HCT116 (cell line): ENCODE measurements around the gene FIP1L1. TPM values are rescaled to one million over a fixed set of nuclear protein-coding genes. Genes with fewer than 3 reads are reported as not detected.

Source experiments
- ATAC-seq: fragments of 200-7000 bp; cut with Tn5 transposase; 2 replicates; pipeline ENCODE4 v1.9.1; 2020; ENCODE audit warnings: mild to moderate bottlenecking, moderate library complexity
- BruUV-seq: library from RNA; stranded (reverse); fragments of 400-500 nt; replicated peaks from 2 replicates; lab custom pipeline; 2021; lab: Mats Ljungman, UMichigan
- CTCF ChIA-PET: fragments of 300-600 bp; sonication (Branson Sonifier 250); formaldehyde crosslinking; loops from one replicate; lab custom pipeline; 2021; ENCODE audit warnings: antibody characterized with exemption; lab: Charles Lee
- POLR2A ChIA-PET: fragments of 300-600, 350-600 bp; sonication (Branson Sonifier 250); formaldehyde crosslinking; loops from one replicate; lab custom pipeline; 2021; ENCODE audit warnings: antibody characterized with exemption; lab: Charles Lee
- RAD21 ChIA-PET, 2 experiments: fragments of 300-600 bp; sonication (Branson Sonifier 250); formaldehyde crosslinking; loops; one replicate each; lab custom pipeline; 2023; ENCODE audit warnings: low total read pairs in 2 of 2; ENCODE audit not compliant: uncharacterized antibody in 2 of 2, unreplicated experiment in 2 of 2, low non-redundant PET in 1 of 2; lab: Charles Lee
- DNase-seq: peaks from one replicate; pipeline ENCODE4 v3.0.0-alpha.2; 2010; ENCODE audit warnings: low read depth, low spot score
- H2AFZ ChIP-seq: fragments of 200-600 bp; shearing (Covaris generic), sonication (generic); 2 replicates; pipeline ENCODE4 v1.6.1; 2017; ENCODE audit warnings: low read depth, mixed run types, mixed read lengths, antibody characterized with exemption, low read length; ENCODE audit not compliant: poor library complexity, severe bottlenecking
- H3K27ac ChIP-seq: 2 replicates; pipeline ENCODE4 v1.5.1; 2012; ENCODE audit warnings: low read depth, low read length
- H3K27me3 ChIP-seq: fragments of 200-600 bp; sonication (generic); 2 replicates; pipeline ENCODE4 v1.6.1; 2016; ENCODE audit warnings: mixed run types, low read length, mixed read lengths; ENCODE audit not compliant: insufficient read depth
- H3K36me3 ChIP-seq, 2 experiments: fragments of 200-500 bp in 1 of 2; fragments of 200-600 bp in 1 of 2; sonication (Bioruptor generic) in 1 of 2; sonication (generic) in 1 of 2; 2 replicates each; pipeline versions ENCODE4 v1.5.1 to v1.6.1; 2014 to 2016; ENCODE audit warnings: low read length in 2 of 2, inconsistent platforms in 1 of 2, mixed read lengths in 1 of 2, mixed run types in 1 of 2; ENCODE audit not compliant: insufficient read depth in 2 of 2, control insufficient read depth in 1 of 2
- H3K4me1 ChIP-seq, 2 experiments: fragments of 200-600 bp in 1 of 2; sonication (generic) in 1 of 2; 2 replicates each; pipeline versions ENCODE4 v1.5.1 to v1.6.1; 2012 to 2017; ENCODE audit warnings: low read length in 2 of 2, inconsistent platforms in 1 of 2, mild to moderate bottlenecking in 1 of 2, mixed read lengths in 1 of 2, mixed run types in 1 of 2, moderate library complexity in 1 of 2; ENCODE audit not compliant: insufficient read depth in 2 of 2, control insufficient read depth in 1 of 2
- H3K4me2 ChIP-seq: fragments of 200-600 bp; sonication (generic); 2 replicates; pipeline ENCODE4 v1.6.1; 2017; ENCODE audit warnings: mixed run types, low read length, mixed read lengths
- H3K4me3 ChIP-seq, 2 experiments: fragments of 200-600 bp in 1 of 2; sonication (generic) in 1 of 2; replicated peaks in 1 of 2; 2 replicates each; pipeline ENCODE4 v1.5.1; 2011 to 2016; ENCODE audit warnings: low read length in 2 of 2, control low read depth in 1 of 2, low read depth in 1 of 2, mild to moderate bottlenecking in 1 of 2, mixed read lengths in 1 of 2, mixed run types in 1 of 2
- H3K79me2 ChIP-seq: fragments of 200-600 bp; sonication (generic); 2 replicates; pipeline ENCODE4 v1.6.1; 2017; ENCODE audit warnings: mild to moderate bottlenecking, mixed run types, low read length, moderate library complexity, mixed read lengths; ENCODE audit not compliant: insufficient read depth
- H3K9ac ChIP-seq: fragments of 200-600 bp; sonication (generic); 2 replicates; pipeline ENCODE4 v1.6.1; 2016; ENCODE audit warnings: low read length, mixed read lengths
- H3K9me2 ChIP-seq: fragments of 200-600 bp; sonication (generic), shearing (Covaris generic); 2 replicates; pipeline ENCODE4 v1.6.1; 2017; ENCODE audit warnings: mixed run types, mild to moderate bottlenecking, moderate library complexity; ENCODE audit not compliant: insufficient read depth
- H3K9me3 ChIP-seq, 2 experiments: fragments of 200-500 bp in 1 of 2; fragments of 200-600 bp in 1 of 2; sonication (Bioruptor generic) in 1 of 2; sonication (generic) in 1 of 2; 2 replicates each; pipeline ENCODE4 v1.6.1; 2014 to 2017; ENCODE audit warnings: low read length in 2 of 2, mixed read lengths in 2 of 2, inconsistent platforms in 1 of 2, low read depth in 1 of 2, mild to moderate bottlenecking in 1 of 2, mixed run types in 1 of 2, moderate library complexity in 1 of 2; ENCODE audit not compliant: control insufficient read depth in 1 of 2, insufficient read depth in 1 of 2
- H4K20me1 ChIP-seq: fragments of 200-600 bp; sonication (generic), shearing (Covaris generic); 2 replicates; pipeline ENCODE4 v1.6.1; 2017; ENCODE audit warnings: mixed run types, mild to moderate bottlenecking, moderate library complexity; ENCODE audit not compliant: insufficient read depth
- ATF3 ChIP-seq: IDR thresholded peaks from 2 replicates; pipeline ENCODE4 v1.6.1; 2012
- CBX3 ChIP-seq: IDR thresholded peaks from 2 replicates; pipeline ENCODE4 v1.6.1; 2012; ENCODE audit warnings: low read depth
- CEBPB ChIP-seq: IDR thresholded peaks from 2 replicates; pipeline ENCODE4 v1.6.1; 2012; ENCODE audit warnings: low read depth
- EGR1 ChIP-seq: IDR thresholded peaks from 2 replicates; pipeline ENCODE4 v1.6.1; 2012; ENCODE audit warnings: low read depth
- ELF1 ChIP-seq: IDR thresholded peaks from 2 replicates; pipeline ENCODE4 v1.6.1; 2012; ENCODE audit warnings: low read depth, borderline replicate concordance
- EZH2phosphoT487 ChIP-seq: fragments of 200-600 bp; IDR thresholded peaks from 2 replicates; pipeline ENCODE4 v1.6.1; 2018; ENCODE audit warnings: antibody characterized with exemption, borderline replicate concordance
- FOSL1 ChIP-seq: IDR thresholded peaks from 2 replicates; pipeline ENCODE4 v1.6.1; 2012; ENCODE audit warnings: low read depth
- JUND ChIP-seq: IDR thresholded peaks from 2 replicates; pipeline ENCODE4 v1.6.1; 2012
- POLR2AphosphoS5 ChIP-seq: IDR thresholded peaks from 2 replicates; pipeline ENCODE4 v1.6.1; 2011; ENCODE audit warnings: mild to moderate bottlenecking, low read depth, low read length, moderate library complexity
- RAD21 ChIP-seq: IDR thresholded peaks from 2 replicates; pipeline ENCODE4 v1.6.1; 2012; ENCODE audit warnings: low read depth, mild to moderate bottlenecking
- SIN3A ChIP-seq: IDR thresholded peaks from 2 replicates; pipeline ENCODE4 v1.6.1; 2012; ENCODE audit warnings: low read depth
- TCF7L2 ChIP-seq: IDR thresholded peaks from 2 replicates; pipeline ENCODE4 v1.7.0; 2011; ENCODE audit warnings: borderline replicate concordance, inconsistent platforms; ENCODE audit not compliant: insufficient read depth, insufficient read length; ENCODE audit errors: extremely low read depth
- YY1 ChIP-seq: IDR thresholded peaks from 2 replicates; pipeline ENCODE4 v1.6.1; 2011; ENCODE audit warnings: low read length, low read depth, moderate library complexity, mild to moderate bottlenecking; ENCODE audit not compliant: insufficient replicate concordance; ENCODE audit errors: extremely low read depth
- ZFX ChIP-seq: fragments of 450-650 bp; IDR thresholded peaks from 2 replicates; pipeline ENCODE4 v1.6.1; 2017
- ZNF274 ChIP-seq: fragments of 200-500 bp; sonication (Bioruptor generic); IDR thresholded peaks from 2 replicates; pipeline ENCODE4 v1.6.1; 2014; ENCODE audit warnings: mild to moderate bottlenecking, low read depth, low read length, inconsistent platforms
- intact Hi-C: fragments of 100-400 bp; cut with micrococcal nuclease; formaldehyde crosslinking; loops from 2 replicates; pipeline ENCODE4 v1.10.0; 2022
- total RNA-seq: library from RNA; stranded (reverse); gene quantifications from one replicate; pipeline ENCODE4 v1.2.1, GENCODE V29; 2021; ENCODE audit not compliant: unreplicated experiment
- TF ChIP-seq, protein P1 (sequence below): IDR thresholded peaks from 2 replicates; pipeline ENCODE4 v1.6.1; 2012; ENCODE audit warnings: low read depth
- TF ChIP-seq, protein P2 (sequence below): IDR thresholded peaks from 2 replicates; pipeline ENCODE4 v1.6.1; 2011; ENCODE audit warnings: mild to moderate bottlenecking, low read length, moderate library complexity; ENCODE audit not compliant: insufficient replicate concordance; ENCODE audit errors: extremely low read depth

FIP1L1 gene
- total RNA-seq, 1 experiment from 2014 or later: 63.6 TPM

- RAD21 ChIA-PET: no interaction called here
- H2AFZ ChIP-seq: no peak overlapping the region
- no peaks in the 10 kb centered on the region for H3K9me3 ChIP-seq
- H3K4me2 ChIP-seq: no peak overlapping the region
- intact Hi-C loops: no loop called here
- no peaks in the 10 kb centered on the region for H3K4me1 ChIP-seq
- BruUV-seq: no TSS peak
- CTCF ChIA-PET: interaction anchor here (1.4 kb wide), 1 partner anchor 205 kb away, joined by 3 read pairs; no protein-coding TSS in a partner anchor
- H3K79me2 ChIP-seq: no peaks in the 10 kb centered on the region
- no peaks in the 10 kb centered on the region for H3K27me3 ChIP-seq
- no peak overlapping the region for H3K9ac ChIP-seq
- POLR2A ChIA-PET: no interaction called here
- no peak for DNase-seq
- no peak overlapping the region for H3K4me3 ChIP-seq
- TF ChIP-seq YY1: no peak
- no peak for TF ChIP-seq TCF7L2
- no peak for TF ChIP-seq SIN3A
- TF ChIP-seq, protein P1, sequence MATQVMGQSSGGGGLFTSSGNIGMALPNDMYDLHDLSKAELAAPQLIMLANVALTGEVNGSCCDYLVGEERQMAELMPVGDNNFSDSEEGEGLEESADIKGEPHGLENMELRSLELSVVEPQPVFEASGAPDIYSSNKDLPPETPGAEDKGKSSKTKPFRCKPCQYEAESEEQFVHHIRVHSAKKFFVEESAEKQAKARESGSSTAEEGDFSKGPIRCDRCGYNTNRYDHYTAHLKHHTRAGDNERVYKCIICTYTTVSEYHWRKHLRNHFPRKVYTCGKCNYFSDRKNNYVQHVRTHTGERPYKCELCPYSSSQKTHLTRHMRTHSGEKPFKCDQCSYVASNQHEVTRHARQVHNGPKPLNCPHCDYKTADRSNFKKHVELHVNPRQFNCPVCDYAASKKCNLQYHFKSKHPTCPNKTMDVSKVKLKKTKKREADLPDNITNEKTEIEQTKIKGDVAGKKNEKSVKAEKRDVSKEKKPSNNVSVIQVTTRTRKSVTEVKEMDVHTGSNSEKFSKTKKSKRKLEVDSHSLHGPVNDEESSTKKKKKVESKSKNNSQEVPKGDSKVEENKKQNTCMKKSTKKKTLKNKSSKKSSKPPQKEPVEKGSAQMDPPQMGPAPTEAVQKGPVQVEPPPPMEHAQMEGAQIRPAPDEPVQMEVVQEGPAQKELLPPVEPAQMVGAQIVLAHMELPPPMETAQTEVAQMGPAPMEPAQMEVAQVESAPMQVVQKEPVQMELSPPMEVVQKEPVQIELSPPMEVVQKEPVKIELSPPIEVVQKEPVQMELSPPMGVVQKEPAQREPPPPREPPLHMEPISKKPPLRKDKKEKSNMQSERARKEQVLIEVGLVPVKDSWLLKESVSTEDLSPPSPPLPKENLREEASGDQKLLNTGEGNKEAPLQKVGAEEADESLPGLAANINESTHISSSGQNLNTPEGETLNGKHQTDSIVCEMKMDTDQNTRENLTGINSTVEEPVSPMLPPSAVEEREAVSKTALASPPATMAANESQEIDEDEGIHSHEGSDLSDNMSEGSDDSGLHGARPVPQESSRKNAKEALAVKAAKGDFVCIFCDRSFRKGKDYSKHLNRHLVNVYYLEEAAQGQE: no peak
- no peak for TF ChIP-seq POLR2AphosphoS5
- no peak for TF ChIP-seq ATF3
- TF ChIP-seq, protein P2, sequence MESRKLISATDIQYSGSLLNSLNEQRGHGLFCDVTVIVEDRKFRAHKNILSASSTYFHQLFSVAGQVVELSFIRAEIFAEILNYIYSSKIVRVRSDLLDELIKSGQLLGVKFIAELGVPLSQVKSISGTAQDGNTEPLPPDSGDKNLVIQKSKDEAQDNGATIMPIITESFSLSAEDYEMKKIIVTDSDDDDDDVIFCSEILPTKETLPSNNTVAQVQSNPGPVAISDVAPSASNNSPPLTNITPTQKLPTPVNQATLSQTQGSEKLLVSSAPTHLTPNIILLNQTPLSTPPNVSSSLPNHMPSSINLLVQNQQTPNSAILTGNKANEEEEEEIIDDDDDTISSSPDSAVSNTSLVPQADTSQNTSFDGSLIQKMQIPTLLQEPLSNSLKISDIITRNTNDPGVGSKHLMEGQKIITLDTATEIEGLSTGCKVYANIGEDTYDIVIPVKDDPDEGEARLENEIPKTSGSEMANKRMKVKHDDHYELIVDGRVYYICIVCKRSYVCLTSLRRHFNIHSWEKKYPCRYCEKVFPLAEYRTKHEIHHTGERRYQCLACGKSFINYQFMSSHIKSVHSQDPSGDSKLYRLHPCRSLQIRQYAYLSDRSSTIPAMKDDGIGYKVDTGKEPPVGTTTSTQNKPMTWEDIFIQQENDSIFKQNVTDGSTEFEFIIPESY: no peak
- no peak for TF ChIP-seq EGR1
- no peak for TF ChIP-seq CEBPB
- TF ChIP-seq ZNF274: no peak
- no peak for TF ChIP-seq JUND
- no peak for TF ChIP-seq ZFX
- no peak for TF ChIP-seq EZH2phosphoT487
- no peak for TF ChIP-seq RAD21
- no peak for TF ChIP-seq ELF1
- TF ChIP-seq FOSL1: no peak
- TF ChIP-seq CBX3: no peak
- ATAC-seq: no peak
- H3K27ac ChIP-seq: no peak overlapping the region
- no peaks in the 10 kb centered on the region for H3K36me3 ChIP-seq
- no peaks in the 10 kb centered on the region for H3K9me2 ChIP-seq
- no peaks in the 10 kb centered on the region for H4K20me1 ChIP-seq
Observed at GRCh38 chr4:53501561-53501960, 124.1 kb downstream of the FIP1L1 start.
